Measurements from ENCODE around the gene TRPT1. TPM values are rescaled to one million over a fixed set of nuclear protein-coding genes. Genes with fewer than 3 reads are reported as not detected.
A peak's percentile ranks its signal among the peaks of the same experiment; 100 is the strongest.

Gene TRPT1
- total RNA-seq, 4 donors from 2014 or later: 80.9 to 231 (median 139) TPM

DNA sequence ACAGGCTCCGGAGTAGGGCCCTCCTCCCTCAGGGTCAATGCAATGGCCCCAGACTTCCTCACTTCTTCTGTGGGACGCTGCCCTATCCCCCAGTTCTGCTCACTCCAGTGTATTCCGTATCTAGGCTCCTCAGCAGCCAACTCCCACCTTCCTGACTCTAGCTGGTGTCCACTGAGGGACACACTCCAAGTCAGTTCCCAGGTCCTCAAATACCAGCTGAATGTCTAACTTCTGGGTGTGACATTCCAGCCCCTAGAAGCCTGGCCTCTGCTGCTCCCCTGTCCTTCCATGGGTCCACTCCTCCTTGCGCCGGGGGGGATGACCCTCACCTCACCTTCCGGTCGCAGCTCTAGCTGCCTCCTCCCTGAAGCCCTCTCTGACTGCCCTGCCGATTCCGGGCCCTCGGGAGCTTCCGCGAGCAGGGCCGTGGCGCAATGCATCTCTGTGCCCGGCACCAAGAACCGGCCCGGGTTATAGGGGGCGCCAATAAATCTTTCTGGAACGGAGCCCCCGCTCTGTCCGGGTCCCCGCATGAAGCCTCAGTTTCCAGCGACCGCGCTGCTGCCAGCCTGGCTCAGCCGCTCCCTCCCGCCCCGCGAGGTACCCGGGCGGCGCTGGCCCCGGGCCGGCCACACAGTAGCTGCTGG, 43.0 kb upstream of the TRPT1 start:
- H3K9me3 ChIP-seq: no peaks in the 10 kb centered on the region
- no peak for TF ChIP-seq POLR2A (IDR thresholded peaks at IDR 0.05)
- TF ChIP-seq, protein P1, sequence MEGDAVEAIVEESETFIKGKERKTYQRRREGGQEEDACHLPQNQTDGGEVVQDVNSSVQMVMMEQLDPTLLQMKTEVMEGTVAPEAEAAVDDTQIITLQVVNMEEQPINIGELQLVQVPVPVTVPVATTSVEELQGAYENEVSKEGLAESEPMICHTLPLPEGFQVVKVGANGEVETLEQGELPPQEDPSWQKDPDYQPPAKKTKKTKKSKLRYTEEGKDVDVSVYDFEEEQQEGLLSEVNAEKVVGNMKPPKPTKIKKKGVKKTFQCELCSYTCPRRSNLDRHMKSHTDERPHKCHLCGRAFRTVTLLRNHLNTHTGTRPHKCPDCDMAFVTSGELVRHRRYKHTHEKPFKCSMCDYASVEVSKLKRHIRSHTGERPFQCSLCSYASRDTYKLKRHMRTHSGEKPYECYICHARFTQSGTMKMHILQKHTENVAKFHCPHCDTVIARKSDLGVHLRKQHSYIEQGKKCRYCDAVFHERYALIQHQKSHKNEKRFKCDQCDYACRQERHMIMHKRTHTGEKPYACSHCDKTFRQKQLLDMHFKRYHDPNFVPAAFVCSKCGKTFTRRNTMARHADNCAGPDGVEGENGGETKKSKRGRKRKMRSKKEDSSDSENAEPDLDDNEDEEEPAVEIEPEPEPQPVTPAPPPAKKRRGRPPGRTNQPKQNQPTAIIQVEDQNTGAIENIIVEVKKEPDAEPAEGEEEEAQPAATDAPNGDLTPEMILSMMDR (IDR thresholded peaks at IDR 0.05 in 4 of 5, conservative IDR thresholded peaks at IDR 0.05 in 1 of 5): no peak
- peak overlapping the region; percentile 94 to 99 (median 98) for H3K27ac ChIP-seq
- peak overlapping the region; percentile 82 to 98 (median 92) for H3K4me3 ChIP-seq
- in situ Hi-C loops (cut with MboI; ENCODE audit: low sequenced_read_pairs in 4 of 4) (no loop called here), intact Hi-C loops (cut with DNase I; ENCODE audit: low total_unique reads) (loop anchor here (1.0 kb wide), 2 partner anchors 18 to 65 kb away; partner anchors contain the start of gene PLCB3)
- peak; percentile 1 to 25 for ATAC-seq
- H3K36me3 ChIP-seq: peaks cover 0 to 12% of the 10 kb centered on the region in 2 donors
- no peaks in the 10 kb centered on the region for H3K27me3 ChIP-seq
- peak in 1 of 2 donors; percentile 72 for DNase-seq
- H3K4me1 ChIP-seq: peaks cover 22% of the 10 kb centered on the region in 2 donors

DNA sequence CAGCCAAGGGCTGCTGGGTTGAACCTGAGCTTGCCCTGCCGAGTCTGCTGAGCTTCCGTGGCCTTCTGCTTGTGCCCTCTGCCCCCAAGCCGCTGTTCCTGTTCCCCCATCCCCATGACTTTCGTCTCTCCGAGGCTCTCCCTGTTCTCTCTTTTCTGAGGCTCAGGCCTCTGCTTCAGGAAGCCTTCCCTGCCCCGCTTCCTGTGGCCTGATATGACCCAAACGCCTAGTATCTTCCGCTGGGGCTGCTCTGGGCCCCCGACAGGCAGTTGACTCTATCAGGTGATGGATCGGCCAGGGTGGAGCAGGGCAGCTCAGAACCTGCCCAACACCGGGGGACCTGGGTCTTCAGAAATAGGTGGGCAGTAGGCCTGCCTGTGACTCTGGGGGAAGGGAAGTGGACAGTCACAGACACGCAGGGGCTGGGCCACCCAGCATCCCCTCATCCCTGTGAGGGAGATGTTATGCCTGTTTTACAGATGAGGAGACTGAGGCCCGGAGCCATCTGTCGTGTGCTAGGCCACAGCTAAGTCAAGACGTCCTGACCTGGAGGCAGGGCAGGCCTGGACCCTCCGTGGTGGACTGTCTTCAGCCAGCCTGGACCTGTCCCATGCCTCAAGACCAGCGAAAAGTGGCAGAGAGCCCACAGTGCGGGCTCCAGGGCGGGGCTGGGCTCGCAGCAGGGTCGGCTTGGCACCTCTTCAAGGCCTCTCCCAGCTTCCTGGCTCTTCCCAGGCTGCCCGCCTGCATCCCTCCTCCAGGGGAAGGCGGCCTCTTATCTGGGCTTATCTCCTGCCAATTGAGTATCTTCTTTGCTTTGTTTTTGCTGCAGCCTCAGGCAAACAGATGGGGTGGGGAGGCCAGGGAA, 42.3 kb upstream of the TRPT1 start:
- Histone ChIP-seq H3K4me1 (peaks cover 22% of the 10 kb centered on the region in 2 donors), H3K4me3 (peak overlapping the region; percentile 82 to 98 (median 92)), H3K27me3 (no peaks in the 10 kb centered on the region), H3K27ac (peak overlapping the region; percentile 94 to 99 (median 98)), H3K9me3 (no peaks in the 10 kb centered on the region), H3K36me3 (peaks cover 0 to 15% of the 10 kb centered on the region in 2 donors)
- intact Hi-C loops (cut with DNase I; ENCODE audit: low total_unique reads) (no loop called here), in situ Hi-C loops (cut with MboI; ENCODE audit: low sequenced_read_pairs in 4 of 4) (no loop called here)
- TF ChIP-seq, protein P1 (IDR thresholded peaks at IDR 0.05 in 4 of 5, conservative IDR thresholded peaks at IDR 0.05 in 1 of 5): no peak
- TF ChIP-seq POLR2A (IDR thresholded peaks at IDR 0.05): no peak
- DNase-seq: peak in 1 of 2 donors; percentile 44
- ATAC-seq: no peak

DNA sequence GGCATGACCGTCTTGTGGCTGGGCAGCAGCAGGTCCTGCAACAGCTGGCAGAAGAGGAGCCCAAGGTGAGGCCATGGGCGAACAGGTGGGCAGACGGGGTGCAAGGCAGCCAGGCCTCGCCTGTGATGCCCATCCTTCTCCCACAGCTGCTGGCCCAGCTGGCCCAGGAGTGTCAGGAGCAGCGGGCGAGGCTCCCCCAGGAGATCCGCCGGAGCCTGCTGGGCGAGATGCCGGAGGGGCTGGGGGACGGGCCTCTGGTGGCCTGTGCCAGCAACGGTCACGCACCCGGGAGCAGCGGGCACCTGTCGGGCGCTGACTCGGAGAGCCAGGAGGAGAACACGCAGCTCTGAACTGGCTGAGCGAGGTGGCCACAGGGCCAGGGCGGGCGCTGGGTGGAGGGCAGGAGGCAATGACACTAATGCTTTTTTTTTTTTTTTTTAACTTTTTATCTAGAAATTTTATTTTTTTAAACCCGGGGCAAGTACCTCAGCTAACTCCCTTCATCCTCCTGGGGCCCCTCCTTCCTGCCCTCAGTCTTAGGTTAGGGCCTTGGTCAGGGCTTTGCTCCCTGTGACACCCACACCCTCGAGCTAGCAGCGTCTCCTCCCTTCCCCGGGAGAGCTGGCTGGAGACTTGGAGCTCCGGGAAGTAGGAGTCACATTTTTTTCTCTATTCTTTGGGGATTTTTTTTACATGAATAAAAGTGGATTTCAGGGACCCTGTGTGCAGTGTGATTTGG, 41.4 kb upstream of the TRPT1 start:
- intact Hi-C loops (cut with DNase I; ENCODE audit: low total_unique reads): no loop called here
- H3K27ac ChIP-seq: peak overlapping the region; percentile 94 to 99 (median 98)
- no peak overlapping the region for H3K4me3 ChIP-seq

DNA sequence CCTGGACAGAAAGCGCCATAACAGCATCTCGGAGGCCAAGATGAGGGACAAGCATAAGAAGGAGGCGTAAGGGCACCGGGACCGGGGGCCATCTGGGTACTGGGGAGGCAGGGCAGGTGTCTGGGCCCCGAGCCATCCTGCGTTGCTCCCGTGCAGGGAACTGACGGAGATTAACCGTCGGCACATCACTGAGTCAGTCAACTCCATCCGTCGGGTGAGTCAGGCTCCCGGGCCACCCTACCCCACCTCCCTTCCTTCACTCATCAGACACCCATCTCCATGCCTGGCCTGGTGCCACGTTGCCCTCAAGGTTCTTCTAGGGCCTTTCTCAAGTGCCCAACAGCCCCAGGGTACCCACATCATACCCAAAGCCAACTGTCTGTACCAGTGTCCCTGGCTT, 40.4 kb upstream of the TRPT1 start:
- in situ Hi-C loops (cut with MboI; ENCODE audit: low sequenced_read_pairs in 4 of 4) (no loop called here), intact Hi-C loops (cut with DNase I; ENCODE audit: low total_unique reads) (no loop called here)
- H3K27ac ChIP-seq: no peak overlapping the region
- ATAC-seq: no peak
- H3K4me3 ChIP-seq: no peak overlapping the region
- H3K36me3 ChIP-seq: peaks cover 0 to 24% of the 10 kb centered on the region in 2 donors
- DNase-seq: no peak
- no peak for TF ChIP-seq POLR2A (IDR thresholded peaks at IDR 0.05)
- TF ChIP-seq, protein P1 (IDR thresholded peaks at IDR 0.05 in 4 of 5, conservative IDR thresholded peaks at IDR 0.05 in 1 of 5): no peak
- no peaks in the 10 kb centered on the region for H3K27me3 ChIP-seq
- peaks cover 14 to 16% of the 10 kb centered on the region in 2 donors for H3K4me1 ChIP-seq
- H3K9me3 ChIP-seq: no peaks in the 10 kb centered on the region

More for the DNA sequence above, 41.4 kb upstream of the TRPT1 start:
- H3K27me3 ChIP-seq: no peaks in the 10 kb centered on the region
- DNase-seq: no peak
- TF ChIP-seq POLR2A (IDR thresholded peaks at IDR 0.05): no peak
- TF ChIP-seq, protein P1 (IDR thresholded peaks at IDR 0.05 in 4 of 5, conservative IDR thresholded peaks at IDR 0.05 in 1 of 5): no peak
- H3K36me3 ChIP-seq: peaks cover 0 to 24% of the 10 kb centered on the region in 2 donors
- in situ Hi-C loops (cut with MboI; ENCODE audit: low sequenced_read_pairs in 4 of 4): no loop called here
- H3K9me3 ChIP-seq: no peaks in the 10 kb centered on the region
- no peak for ATAC-seq
- peaks cover 21 to 22% of the 10 kb centered on the region in 2 donors for H3K4me1 ChIP-seq

All from gastrocnemius medialis (tissue), 4 donors.